Mononuclear cell (primary cell): ENCODE results near the gene NUP62CL. TPM values are rescaled to one million over a fixed set of nuclear protein-coding genes. Genes with fewer than 3 reads are reported as not detected.

Source experiments
- H3K27me3 ChIP-seq: 2 replicates; pipeline ENCODE4 v1.6.0; 2011; ENCODE audit warnings: low read length, control low read depth; ENCODE audit not compliant: insufficient read depth
- H3K4me1 ChIP-seq: 2 replicates; pipeline ENCODE4 v1.5.1; 2011; ENCODE audit warnings: mild to moderate bottlenecking, low read length, control low read depth; ENCODE audit not compliant: insufficient read depth
- H3K4me3 ChIP-seq: 2 replicates; pipeline ENCODE4 v1.5.1; 2011; ENCODE audit warnings: mild to moderate bottlenecking, low read length, moderate library complexity
- H3K9me3 ChIP-seq: 2 replicates; pipeline ENCODE4 v1.5.1; 2011; ENCODE audit warnings: low read depth, mild to moderate bottlenecking, control low read depth, low read length
- total RNA-seq: library from RNA; depleted of rRNA; stranded (reverse); fragments of >200 nt; gene quantifications from one replicate; pipeline ENCODE4 v1.2.3, GENCODE V29; 2012

NUP62CL gene
- total RNA-seq, 1 donor: 2.3 TPM

GRCh38 chrX:107102980-107103379 lies 103.3 kb downstream of the NUP62CL start:
- no peaks in the 10 kb centered on the region for H3K9me3 ChIP-seq
- H3K27me3 ChIP-seq: no peaks in the 10 kb centered on the region
- no peak overlapping the region for H3K4me3 ChIP-seq
- no peaks in the 10 kb centered on the region for H3K4me1 ChIP-seq

GRCh38 chrX:107076158-107076557 lies 130.1 kb downstream of the NUP62CL start:
- no peaks in the 10 kb centered on the region for H3K9me3 ChIP-seq
- H3K4me1 ChIP-seq: no peaks in the 10 kb centered on the region
- H3K4me3 ChIP-seq: no peak overlapping the region
- H3K27me3 ChIP-seq: no peaks in the 10 kb centered on the region

Other genes with a start within 250 kb of the NUP62CL start
- 11.5 TPM for gene MORC4, start 206.2 kb downstream of the NUP62CL start, total RNA-seq
- 10.9 TPM for gene RBM41, start 87.6 kb downstream of the NUP62CL start, total RNA-seq
- gene DNAAF6, start 178 bp upstream of the NUP62CL start, total RNA-seq: 0.10 TPM
- gene FRMPD3, start 243.2 kb upstream of the NUP62CL start, total RNA-seq: 0.31 TPM